ENCODE measurements around the gene FAM120B.
"Not testable (repeated sequence)": the region's sequence is repeated elsewhere in the genome, so short reads cannot be mapped to it uniquely, and the experiment has no call there.

Gene FAM120B

GRCh38 chr6:170305805-170306323 lies 694 bp upstream of the FAM120B start:
- DNase-seq = no peak

GRCh38 chr6:170307080-170307545 lies 555 bp downstream of the FAM120B start:
- no peak for DNase-seq

GRCh38 chr6:170308761-170309160 lies 2.2 kb downstream of the FAM120B start:
- DNase-seq = no peak

DNA sequence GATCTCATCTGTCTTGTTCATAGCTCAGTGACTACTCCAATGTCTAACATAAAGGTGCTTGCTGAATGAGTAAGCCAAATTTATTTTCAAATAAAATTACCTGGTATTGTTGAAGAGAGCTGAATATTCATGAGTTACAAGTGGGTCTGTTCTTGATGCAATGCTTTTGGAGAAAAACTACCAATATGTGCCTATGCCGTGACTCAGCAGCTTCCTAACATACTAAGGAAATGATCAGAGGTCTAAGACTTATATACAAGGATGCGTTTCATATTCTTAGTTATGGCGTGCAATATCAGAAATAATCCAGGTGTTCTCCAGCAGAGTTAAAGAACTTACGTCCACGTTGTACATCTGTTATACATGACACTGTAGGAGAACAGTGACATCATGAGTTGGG lies 5.1 kb downstream of the FAM120B start:
- DNase-seq = no peak

GRCh38 chr6:170312876-170313275 lies 6.3 kb downstream of the FAM120B start:
- DNase-seq = no peak

DNA sequence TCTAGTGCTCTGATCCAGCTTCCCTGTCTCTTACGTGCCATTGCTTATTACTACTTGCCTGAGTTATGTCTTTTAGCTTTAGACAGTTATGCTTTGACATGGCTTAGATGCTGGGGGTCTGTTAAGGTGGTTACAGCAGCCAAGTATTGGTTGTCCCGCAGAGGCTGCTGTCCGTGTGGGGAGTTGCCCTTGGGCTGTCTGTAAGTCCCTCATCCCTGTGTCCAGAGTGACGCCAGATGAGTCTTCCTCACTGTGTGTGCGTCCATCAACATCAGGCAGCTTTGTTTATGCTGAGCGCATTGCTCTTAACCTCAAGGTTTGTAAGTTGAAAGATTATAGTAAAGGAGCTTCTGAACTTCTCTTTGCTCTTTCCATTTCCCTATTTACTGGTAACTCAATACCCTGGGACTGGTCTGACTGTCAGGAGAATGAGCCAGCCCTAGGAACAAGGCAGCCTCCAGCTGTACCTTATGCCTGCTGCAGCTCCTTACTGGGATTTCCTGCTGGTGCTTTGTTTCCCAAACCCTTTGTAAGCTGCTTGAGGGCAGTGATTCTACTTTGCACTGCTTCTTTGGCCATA lies 7.2 kb downstream of the FAM120B start:
- DNase-seq = no peak

- DNase-seq = no peak
Observed at GRCh38 chr6:170314983-170315382, 8.4 kb downstream of the FAM120B start.

- DNase-seq = no peak
Observed at GRCh38 chr6:170316071-170316470, 9.5 kb downstream of the FAM120B start.

DNA sequence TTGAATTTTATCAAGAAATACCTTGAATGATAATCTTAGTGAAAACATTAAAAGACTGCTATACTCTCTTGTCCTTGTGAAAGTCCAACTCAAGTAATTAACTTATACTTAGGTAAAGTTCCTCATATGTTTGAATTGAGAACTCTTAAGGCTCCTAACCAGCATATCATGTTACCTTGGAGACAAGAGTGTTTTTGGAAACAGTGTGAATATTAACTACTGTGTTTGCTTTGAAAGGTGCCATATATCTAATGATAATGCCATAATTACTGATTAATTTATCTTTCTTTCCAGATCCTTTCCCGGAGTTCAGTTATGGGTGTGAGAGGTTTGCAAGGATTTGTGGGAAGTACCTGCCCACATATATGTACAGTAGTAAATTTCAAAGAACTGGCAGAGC lies 10.5 kb downstream of the FAM120B start:
- DNase-seq = no peak

DNA sequence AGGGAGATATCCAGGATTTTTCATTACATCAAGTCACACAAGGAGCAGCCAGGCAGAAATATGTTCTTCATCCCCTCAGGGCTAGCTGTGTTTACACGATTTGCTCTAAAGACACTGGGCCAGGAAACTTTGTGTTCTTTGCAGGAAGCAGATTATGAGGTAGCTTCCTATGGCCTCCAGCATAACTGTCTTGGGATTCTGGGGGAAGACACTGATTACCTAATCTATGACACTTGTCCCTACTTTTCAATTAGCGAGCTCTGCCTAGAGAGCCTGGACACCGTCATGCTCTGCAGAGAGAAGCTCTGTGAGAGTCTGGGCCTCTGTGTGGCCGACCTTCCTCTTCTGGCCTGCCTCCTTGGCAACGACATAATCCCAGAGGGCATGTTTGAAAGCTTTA lies 11.2 kb downstream of the FAM120B start:
- no peak for DNase-seq

DNA sequence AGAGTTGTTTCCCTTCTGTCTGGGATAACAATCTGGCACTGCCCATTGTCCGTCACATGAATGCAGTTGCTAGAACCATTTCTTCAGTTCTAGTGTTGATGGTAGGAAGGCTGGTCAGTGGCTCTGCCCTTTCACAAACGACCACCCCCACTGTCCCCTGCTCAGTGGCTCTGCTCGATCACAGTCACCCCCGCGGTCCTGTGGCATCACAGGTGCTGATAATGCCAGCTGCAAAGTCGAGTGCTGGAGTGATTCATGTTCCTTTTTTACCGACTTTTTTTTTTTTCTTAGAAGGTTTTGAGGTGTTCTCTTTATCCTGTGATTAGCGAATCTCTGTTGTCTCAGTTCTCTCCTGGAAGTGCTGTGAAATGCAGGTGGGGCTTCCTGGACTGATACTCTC lies 22.8 kb downstream of the FAM120B start:
- no peak for DNase-seq

GRCh38 chr6:170335199-170335598 lies 28.6 kb downstream of the FAM120B start:
- not testable (repeated sequence) for DNase-seq

GRCh38 chr6:170344631-170345576 lies 38.3 kb downstream of the FAM120B start:
- no peak for DNase-seq

GRCh38 chr6:170345662-170346061 lies 39.1 kb downstream of the FAM120B start:
- DNase-seq = no peak

DNA sequence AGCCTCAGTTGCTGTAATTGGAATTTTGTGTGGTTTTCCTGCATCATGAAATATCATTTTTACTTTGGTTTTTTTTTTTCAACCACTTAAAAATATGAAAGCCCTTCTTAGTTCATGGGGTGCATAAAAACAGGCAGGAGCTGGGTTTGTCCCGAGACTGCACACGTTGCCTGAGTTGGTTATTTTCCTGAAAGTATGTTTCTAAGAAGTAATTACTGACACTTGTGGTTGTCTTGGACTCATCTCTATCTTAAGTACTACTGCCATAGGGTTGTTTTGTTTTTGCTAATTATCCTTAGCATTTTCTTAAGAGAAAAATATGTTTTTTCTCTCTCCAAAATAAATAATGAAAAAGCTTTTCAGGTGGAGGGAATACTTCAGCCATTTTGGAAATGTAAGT lies 40.1 kb downstream of the FAM120B start:
- no peak for DNase-seq

DNA sequence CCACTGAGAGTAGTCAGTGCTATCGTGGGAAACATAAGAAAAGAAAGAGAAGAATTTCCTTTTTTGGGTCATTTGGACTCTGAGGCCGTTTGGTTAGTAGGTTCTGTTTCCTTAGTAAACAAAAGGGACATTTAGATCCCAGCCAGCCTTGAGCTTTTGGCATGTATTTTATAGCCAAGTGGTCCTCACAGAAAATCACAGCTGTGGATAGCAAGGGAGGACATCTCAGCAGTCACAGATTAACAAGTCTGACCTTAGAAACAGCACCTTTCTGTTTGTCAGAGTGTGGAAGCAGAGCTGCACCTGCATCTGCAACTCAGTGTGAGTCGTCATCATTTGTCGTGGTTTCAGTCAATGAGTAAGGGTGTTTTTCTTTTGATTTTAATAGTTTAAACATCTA lies 40.5 kb downstream of the FAM120B start:
- DNase-seq = no peak

DNA sequence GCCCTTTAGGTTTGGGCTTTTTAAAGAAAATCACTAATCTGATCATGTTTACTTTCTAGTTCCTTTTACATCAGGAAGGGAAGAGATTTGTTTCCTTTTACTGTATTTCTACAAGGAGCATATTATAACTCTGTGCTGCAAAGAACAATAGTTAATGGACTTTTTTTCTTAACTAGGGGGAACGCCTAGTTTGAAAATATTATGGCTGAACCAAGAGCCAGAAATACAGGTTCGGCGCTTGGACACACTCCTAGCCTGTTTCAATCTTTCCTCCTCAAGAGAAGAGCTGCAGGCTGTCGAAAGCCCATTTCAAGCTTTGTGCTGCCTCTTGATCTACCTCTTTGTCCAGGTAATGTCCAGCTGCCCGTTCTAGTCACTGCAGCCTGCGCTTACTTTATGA lies 41.4 kb downstream of the FAM120B start:
- DNase-seq = no peak

DNA sequence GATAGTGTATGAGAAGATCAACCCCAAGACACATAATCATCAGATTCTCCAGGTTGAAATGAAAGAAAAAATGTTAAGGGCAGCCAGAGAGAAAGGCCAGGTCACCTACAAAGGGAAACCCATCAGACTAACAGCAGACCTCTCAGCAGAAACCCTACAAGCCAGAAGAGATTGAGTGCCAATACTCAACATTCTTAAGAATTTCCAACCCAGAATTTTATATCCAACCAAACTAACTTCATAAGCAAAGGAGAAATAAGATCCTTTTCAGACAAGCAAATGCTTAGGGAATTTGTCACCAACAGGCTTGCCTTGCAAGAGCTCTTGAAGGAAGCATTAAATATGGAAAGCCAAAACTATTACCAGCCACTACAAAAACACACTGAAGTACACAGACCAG lies 44.9 kb downstream of the FAM120B start:
- DNase-seq = not testable (repeated sequence)

DNA sequence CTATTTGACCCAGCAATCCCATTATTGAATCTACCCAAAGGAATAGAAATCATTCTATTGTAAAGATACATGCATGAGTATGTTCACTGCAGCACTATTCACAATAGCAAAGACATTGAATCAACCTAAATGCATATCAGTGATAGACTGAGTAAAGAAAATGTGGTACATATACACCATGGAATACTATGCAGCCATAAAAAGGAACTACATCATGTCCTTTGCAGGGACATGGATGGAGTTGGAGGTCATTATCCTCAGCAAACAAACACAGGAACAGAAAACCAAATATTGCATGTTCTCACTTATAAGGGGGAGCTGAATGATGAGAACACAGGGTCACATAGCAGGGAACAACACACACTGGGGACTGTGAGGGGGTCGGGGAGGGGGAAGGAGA lies 48.6 kb downstream of the FAM120B start:
- DNase-seq = not testable (repeated sequence)

DNA sequence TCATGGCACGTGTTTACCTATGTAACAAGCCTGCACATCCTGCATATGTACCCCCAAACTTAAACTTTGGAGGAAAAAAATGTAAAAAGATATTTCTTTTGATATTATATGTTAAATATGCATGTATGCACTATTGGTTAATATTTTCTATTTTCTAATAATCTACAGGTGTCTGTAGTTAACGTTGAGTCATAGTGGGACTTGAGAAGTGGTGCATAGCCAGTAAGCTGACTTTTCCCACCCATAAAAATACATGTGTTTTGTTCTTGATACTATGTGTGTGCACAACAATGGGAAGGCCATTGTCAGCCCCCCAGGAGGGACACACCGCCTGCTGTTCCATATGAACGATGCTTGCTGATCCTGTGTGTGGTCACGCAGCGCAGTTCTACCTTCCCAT lies 49.1 kb downstream of the FAM120B start:
- DNase-seq = no peak

DNA sequence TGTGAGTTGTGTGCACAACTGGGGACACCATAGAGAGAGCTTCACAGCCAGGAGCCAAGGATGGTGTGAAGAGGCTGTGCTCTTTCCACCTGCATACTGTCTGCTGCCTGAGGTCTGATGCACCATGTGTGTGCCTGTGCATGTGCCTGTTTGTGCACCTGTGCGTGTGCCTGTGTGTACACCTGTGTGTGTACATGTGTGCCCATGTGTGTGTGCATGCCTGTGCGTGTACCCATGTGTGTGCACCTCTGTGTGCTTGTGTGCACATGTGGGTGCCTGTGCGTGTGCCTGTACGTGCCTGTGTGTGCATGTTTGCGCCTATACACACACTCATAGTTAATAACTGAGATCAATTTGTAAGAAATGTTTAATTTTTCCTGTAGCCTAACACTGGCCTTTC lies 51.3 kb downstream of the FAM120B start:
- no peak for DNase-seq

DNA sequence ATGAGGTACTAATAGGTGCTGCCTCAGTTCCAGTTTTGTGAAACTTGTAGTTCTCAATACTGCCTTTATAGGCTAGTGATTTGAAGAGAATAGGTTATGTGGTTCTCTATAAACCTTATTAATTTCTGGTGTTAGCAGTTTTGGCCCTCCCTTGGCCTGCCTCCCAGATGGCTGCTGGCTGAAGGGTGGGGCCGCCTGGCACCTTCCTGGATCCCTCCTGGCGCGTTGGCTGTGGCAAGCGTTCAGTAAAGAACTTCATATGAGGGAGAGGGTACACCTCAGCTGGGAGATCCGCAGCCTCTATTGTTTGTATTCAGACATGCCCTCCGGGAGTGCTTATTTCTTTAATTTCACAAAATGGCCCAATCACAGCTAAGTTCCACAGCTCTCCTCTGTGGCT lies 51.9 kb downstream of the FAM120B start:
- no peak for DNase-seq

GRCh38 chr6:170360476-170360875 lies 53.9 kb downstream of the FAM120B start:
- no peak for DNase-seq

DNA sequence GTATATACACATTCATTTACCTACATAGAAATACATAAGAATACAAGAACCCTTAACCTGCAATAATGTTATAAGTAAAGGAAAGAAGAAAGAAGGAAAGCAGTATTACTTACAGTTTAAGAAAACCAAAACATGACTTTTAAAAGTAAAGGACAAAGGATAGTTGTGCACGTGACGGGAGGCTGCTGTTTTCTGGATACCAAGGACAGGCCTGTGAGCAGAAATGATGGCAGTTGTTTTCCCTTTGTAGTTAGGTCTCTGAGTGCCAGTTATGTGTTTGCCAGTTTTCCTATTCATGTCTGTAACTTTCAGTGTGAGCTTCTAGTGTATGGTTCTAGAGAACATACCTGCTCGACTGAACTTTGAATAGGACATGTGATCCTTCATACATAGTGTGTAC lies 54.8 kb downstream of the FAM120B start:
- DNase-seq = no peak

Data from DMS79 treated with DMSO at 0.1 percent for 48 hours (cell line).